Hepatocyte (in vitro differentiated cells): ENCODE measurements around the gene LRP4.

Experiments
- CTCF ChIP-seq: fragments of 200-600 bp; sonication (generic); IDR thresholded peaks from 2 replicates; pipeline ENCODE4 v1.5.1; 2016; ENCODE audit warnings: antibody characterized with exemption, mild to moderate bottlenecking; ENCODE audit not compliant: poor library complexity
- EZH2 ChIP-seq: fragments of 200-600 bp; sonication (generic); IDR thresholded peaks from 2 replicates; pipeline ENCODE4 v1.6.1; 2016; ENCODE audit warnings: antibody characterized with exemption, mild to moderate bottlenecking, borderline replicate concordance
- EZH2phosphoT487 ChIP-seq: fragments of 200-600 bp; sonication (generic); IDR thresholded peaks from one replicate; pipeline ENCODE4 v1.6.1; 2018; ENCODE audit warnings: antibody characterized with exemption, mild to moderate bottlenecking, low read depth, moderate library complexity; ENCODE audit not compliant: unreplicated experiment, severe bottlenecking

- TF ChIP-seq CTCF = no peak
- TF ChIP-seq EZH2phosphoT487 = no peak
- no peak for TF ChIP-seq EZH2
These were observed 61.6 kb downstream of the LRP4 start for GRCh38 chr11:46856605-46857343.
